Keratinocyte (primary cell): ENCODE data around the gene RAD9A. TPM values are rescaled to one million over a fixed set of nuclear protein-coding genes. Genes with fewer than 3 reads are reported as not detected.

Source experiments
- DNase-seq: peaks from one replicate; pipeline ENCODE4 v3.0.0-alpha.2; 2011; ENCODE audit warnings: low read depth, missing footprints, low spot score
- FAIRE-seq: peaks from 2 replicates; lab custom pipeline; 2011; peaks lifted over from hg19 to GRCh38; lab: Jason Lieb, UNC
- H2AFZ ChIP-seq: 2 replicates; pipeline ENCODE4 v1.6.0; 2012; ENCODE audit warnings: low read length, control low read depth, inconsistent platforms; ENCODE audit not compliant: control insufficient read depth
- H3K27ac ChIP-seq: 2 replicates; pipeline ENCODE4 v1.5.1; 2011; ENCODE audit warnings: low read length; ENCODE audit not compliant: control insufficient read depth, insufficient read depth
- H3K27me3 ChIP-seq: 3 replicates; pipeline ENCODE4 v1.6.0; 2011; ENCODE audit warnings: low read length; ENCODE audit not compliant: control insufficient read depth, insufficient read depth; ENCODE audit errors: extremely low read depth
- H3K36me3 ChIP-seq, 2 experiments: 2 replicates in 1 of 2; 3 replicates in 1 of 2; pipeline ENCODE4 v1.5.1; 2011; ENCODE audit warnings: low read length in 2 of 2, mild to moderate bottlenecking in 1 of 2; ENCODE audit not compliant: control insufficient read depth in 2 of 2, insufficient read depth in 2 of 2; ENCODE audit errors: extremely low read depth in 1 of 2
- H3K4me1 ChIP-seq: 3 replicates; pipeline ENCODE4 v1.5.1; 2011; ENCODE audit warnings: low read length; ENCODE audit not compliant: control insufficient read depth, insufficient read depth; ENCODE audit errors: extremely low read depth
- H3K4me2 ChIP-seq: 3 replicates; pipeline ENCODE4 v1.6.0; 2011; ENCODE audit warnings: low read depth, low read length; ENCODE audit not compliant: control insufficient read depth, insufficient read depth; ENCODE audit errors: extremely low read depth
- H3K4me3 ChIP-seq, 3 experiments: fragments of 200-600 bp in 1 of 3; sonication (generic) in 1 of 3; 2 replicates in 2 of 3; 3 replicates in 1 of 3; pipeline ENCODE4 v1.5.1; 2011 to 2016; ENCODE audit warnings: low read length in 3 of 3, mild to moderate bottlenecking in 3 of 3, control low read depth in 2 of 3, inconsistent platforms in 1 of 3, low read depth in 1 of 3, mixed read lengths in 1 of 3, mixed run types in 1 of 3, moderate library complexity in 1 of 3; ENCODE audit not compliant: control insufficient read depth in 2 of 3, insufficient read depth in 2 of 3; ENCODE audit errors: extremely low read depth in 1 of 3
- H3K79me2 ChIP-seq: 2 replicates; pipeline ENCODE4 v1.6.0; 2012; ENCODE audit warnings: low read length; ENCODE audit not compliant: control insufficient read depth, insufficient read depth
- H3K9ac ChIP-seq: 3 replicates; pipeline ENCODE4 v1.6.0; 2011; ENCODE audit warnings: low read length; ENCODE audit not compliant: control insufficient read depth, insufficient read depth; ENCODE audit errors: extremely low read depth
- H3K9me1 ChIP-seq: 3 replicates; pipeline ENCODE4 v1.6.0; 2011; ENCODE audit warnings: low read length; ENCODE audit not compliant: control insufficient read depth, insufficient read depth; ENCODE audit errors: extremely low read depth
- H3K9me3 ChIP-seq: 2 replicates; pipeline ENCODE4 v1.5.1; 2012; ENCODE audit warnings: low read depth, low read length; ENCODE audit not compliant: control insufficient read depth
- H4K20me1 ChIP-seq: 3 replicates; pipeline ENCODE4 v1.6.0; 2011; ENCODE audit warnings: low read length; ENCODE audit not compliant: control insufficient read depth, insufficient read depth; ENCODE audit errors: extremely low read depth
- CTCF ChIP-seq, 3 experiments: IDR thresholded peaks in 1 of 3; conservative IDR thresholded peaks in 1 of 3; optimal IDR thresholded peaks in 1 of 3; 2 replicates in 2 of 3; 3 replicates in 1 of 3; pipeline versions ENCODE3 to v1.5.1; 2011; ENCODE audit warnings: low read length in 3 of 3, mild to moderate bottlenecking in 3 of 3, moderate library complexity in 2 of 3, control low read depth in 1 of 3, inconsistent platforms in 1 of 3; ENCODE audit not compliant: insufficient read depth in 2 of 3; ENCODE audit errors: extremely low read depth in 1 of 3
- EZH2 ChIP-seq: IDR thresholded peaks from one replicate; pipeline ENCODE4 v1.6.1; 2012; ENCODE audit warnings: inconsistent platforms, mild to moderate bottlenecking, low read length, moderate library complexity
- dilution Hi-C: fragments of 300-500 bp; cut with MboI; formaldehyde crosslinking; loops from one replicate; pipeline ENCODE4 v1.7.0; 2020; ENCODE audit warnings: low sequenced_read_pairs; ENCODE audit not compliant: extremely low pct_ligation_motif_present
- polyA plus RNA-seq, 5 experiments: library from polyadenylated mRNA; depleted of rRNA in 3 of 5; stranded (reverse) in 3 of 5; stranded (forward) in 1 of 5; unstranded in 1 of 5; fragments of >200 nt; gene quantifications; 1 replicate in 1 of 5; 2 replicates in 3 of 5; 3 replicates in 1 of 5; pipeline versions ENCODE4 v1.2.1 to v1.2.3, GENCODE V29; 2011 to 2012; ENCODE audit warnings: missing spikeins in 2 of 5, low read depth in 1 of 5, low replicate concordance in 1 of 5

The RAD9A gene
- polyA plus RNA-seq, 1 donor (not counting 4 experiments of a cell fraction or from before 2014, with no cell fraction given): 5.7 TPM

GRCh38 chr11:67422891-67423290 lies 31.1 kb downstream of the RAD9A start:
- dilution Hi-C loops: no loop called here
- FAIRE-seq (peak; percentile 97), DNase-seq (no peak)
- Histone ChIP-seq H2AFZ (peak overlapping the region; percentile 49), H3K9me3 (no peaks in the 10 kb centered on the region), H3K27ac (peak overlapping the region; percentile 61), H3K9me1 (no peaks in the 10 kb centered on the region), H3K36me3 (no peaks in the 10 kb centered on the region), H3K4me2 (peak overlapping the region; percentile 37), H3K27me3 (peaks cover 4% of the 10 kb centered on the region), H4K20me1 (no peaks in the 10 kb centered on the region), H3K9ac (peak overlapping the region; percentile 3), H3K79me2 (no peaks in the 10 kb centered on the region), H3K4me3 (no peak overlapping the region), H3K4me1 (peaks cover 26% of the 10 kb centered on the region)
- TF ChIP-seq CTCF (optimal IDR thresholded peaks at IDR 0.05 in 1 of 3, IDR thresholded peaks at IDR 0.05 in 1 of 3, conservative IDR thresholded peaks at IDR 0.05 in 1 of 3; ENCODE audit: extremely low read depth in 1 of 3, insufficient read depth in 2 of 3, low read length in 3 of 3) (no peak), EZH2 (no peak)

GRCh38 chr11:67423466-67423865 lies 31.7 kb downstream of the RAD9A start:
- no peak for FAIRE-seq
- dilution Hi-C loops: no loop called here

More at GRCh38 chr11:67423466-67423865, 31.7 kb downstream of the RAD9A start:
- peaks cover 25% of the 10 kb centered on the region for H3K4me1 ChIP-seq
- H2AFZ ChIP-seq: no peak overlapping the region
- peaks cover 1% of the 10 kb centered on the region for H3K79me2 ChIP-seq
- H3K27me3 ChIP-seq: peaks cover 4% of the 10 kb centered on the region
- no peak overlapping the region for H3K4me2 ChIP-seq
- H4K20me1 ChIP-seq: no peaks in the 10 kb centered on the region
- no peaks in the 10 kb centered on the region for H3K9me3 ChIP-seq
- no peak overlapping the region for H3K9ac ChIP-seq
- DNase-seq: no peak
- H3K27ac ChIP-seq: no peak overlapping the region
- TF ChIP-seq EZH2: no peak
- TF ChIP-seq CTCF (optimal IDR thresholded peaks at IDR 0.05 in 1 of 3, IDR thresholded peaks at IDR 0.05 in 1 of 3, conservative IDR thresholded peaks at IDR 0.05 in 1 of 3; ENCODE audit: extremely low read depth in 1 of 3, insufficient read depth in 2 of 3, low read length in 3 of 3): no peak
- no peaks in the 10 kb centered on the region for H3K36me3 ChIP-seq
- no peak overlapping the region for H3K4me3 ChIP-seq
- no peaks in the 10 kb centered on the region for H3K9me1 ChIP-seq
